Retinal pigment epithelial cell (primary cell): ENCODE measurements around the gene ANO4.

Experiments used
- DNase-seq: peaks from one replicate; pipeline ENCODE4 v3.0.0-alpha.2; 2010; ENCODE audit warnings: low read depth
- H3K4me3 ChIP-seq: 2 replicates; pipeline ENCODE4 v1.5.1; 2011; ENCODE audit warnings: mild to moderate bottlenecking, low read length, control low read depth, moderate library complexity
- TF ChIP-seq, protein P1 (sequence below): conservative IDR thresholded peaks from 2 replicates; pipeline ENCODE4 v1.5.1; 2011; ENCODE audit warnings: low read depth, low read length, control low read depth, inconsistent platforms

Gene ANO4

DNA sequence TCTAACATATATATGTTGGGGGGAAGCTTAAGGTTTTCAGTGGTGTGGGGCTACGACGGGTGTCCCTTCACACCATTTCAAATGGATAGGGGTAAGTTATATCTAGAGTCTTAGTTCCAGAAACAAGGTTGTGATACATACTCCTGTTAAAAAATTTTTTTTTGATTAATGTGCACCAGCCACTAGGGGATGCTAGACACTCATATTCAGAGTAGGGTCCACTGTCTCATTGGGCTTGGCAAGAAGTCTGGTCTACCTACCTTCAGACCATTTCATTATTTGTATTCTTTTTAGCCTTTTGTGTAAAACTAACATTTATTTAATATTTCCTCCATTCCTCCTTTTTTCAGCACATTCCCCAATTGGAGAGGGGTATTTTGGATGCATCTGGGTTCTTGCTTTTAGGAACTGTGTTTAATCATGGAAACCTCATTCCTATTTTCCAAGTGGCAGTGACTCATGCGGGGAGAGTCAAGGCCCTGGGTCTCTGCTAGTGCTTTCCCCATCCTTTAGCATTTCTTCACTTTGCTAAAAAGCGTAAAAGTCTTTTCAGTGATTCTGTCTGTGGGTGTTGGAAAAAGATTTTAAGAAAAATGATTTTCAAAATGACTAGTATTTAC is 33.4 kb downstream of the ANO4 start:
- TF ChIP-seq, protein P1, sequence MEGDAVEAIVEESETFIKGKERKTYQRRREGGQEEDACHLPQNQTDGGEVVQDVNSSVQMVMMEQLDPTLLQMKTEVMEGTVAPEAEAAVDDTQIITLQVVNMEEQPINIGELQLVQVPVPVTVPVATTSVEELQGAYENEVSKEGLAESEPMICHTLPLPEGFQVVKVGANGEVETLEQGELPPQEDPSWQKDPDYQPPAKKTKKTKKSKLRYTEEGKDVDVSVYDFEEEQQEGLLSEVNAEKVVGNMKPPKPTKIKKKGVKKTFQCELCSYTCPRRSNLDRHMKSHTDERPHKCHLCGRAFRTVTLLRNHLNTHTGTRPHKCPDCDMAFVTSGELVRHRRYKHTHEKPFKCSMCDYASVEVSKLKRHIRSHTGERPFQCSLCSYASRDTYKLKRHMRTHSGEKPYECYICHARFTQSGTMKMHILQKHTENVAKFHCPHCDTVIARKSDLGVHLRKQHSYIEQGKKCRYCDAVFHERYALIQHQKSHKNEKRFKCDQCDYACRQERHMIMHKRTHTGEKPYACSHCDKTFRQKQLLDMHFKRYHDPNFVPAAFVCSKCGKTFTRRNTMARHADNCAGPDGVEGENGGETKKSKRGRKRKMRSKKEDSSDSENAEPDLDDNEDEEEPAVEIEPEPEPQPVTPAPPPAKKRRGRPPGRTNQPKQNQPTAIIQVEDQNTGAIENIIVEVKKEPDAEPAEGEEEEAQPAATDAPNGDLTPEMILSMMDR, result peak; percentile 87
- H3K4me3 ChIP-seq, result no peak overlapping the region
- peak; percentile 8 for DNase-seq

DNA sequence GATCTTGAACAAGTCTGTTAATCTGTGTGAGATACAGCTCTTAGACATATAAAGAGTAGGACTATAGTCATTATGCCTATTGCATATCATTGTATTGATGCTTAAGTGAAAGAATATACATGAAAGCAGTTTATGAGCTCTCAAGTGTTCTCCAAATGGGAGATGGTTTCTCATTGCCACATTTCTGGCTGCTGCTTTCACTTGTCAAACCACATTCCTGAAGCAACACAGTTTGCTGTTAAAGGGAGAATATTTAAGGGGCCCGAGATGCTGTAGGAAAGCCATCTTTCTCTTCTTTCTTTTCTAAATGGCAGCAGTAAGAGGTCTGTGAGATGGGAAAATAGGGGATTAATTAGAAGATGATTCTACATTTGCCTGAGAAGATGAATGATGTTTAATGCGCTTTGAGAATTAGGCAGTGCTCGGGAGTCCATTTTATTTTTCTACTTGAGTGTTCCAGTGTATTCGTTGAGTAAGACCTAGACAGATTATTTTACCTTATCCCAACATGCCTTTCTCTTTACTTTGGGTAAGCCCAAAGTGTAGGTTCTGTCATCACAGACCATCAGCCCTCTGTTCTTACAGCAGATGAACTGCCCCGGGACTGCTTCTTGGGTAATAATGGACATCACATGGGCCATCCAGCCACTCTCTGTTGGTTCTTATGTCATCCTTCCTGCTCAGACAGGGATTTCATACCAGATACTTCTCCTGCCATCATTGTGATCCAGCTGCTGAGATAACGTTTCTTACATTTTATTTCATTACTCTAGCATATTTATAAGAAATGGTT is 35.6 kb downstream of the ANO4 start:
- TF ChIP-seq, protein P1, result no peak
- no peak for DNase-seq
- no peak overlapping the region for H3K4me3 ChIP-seq

DNA sequence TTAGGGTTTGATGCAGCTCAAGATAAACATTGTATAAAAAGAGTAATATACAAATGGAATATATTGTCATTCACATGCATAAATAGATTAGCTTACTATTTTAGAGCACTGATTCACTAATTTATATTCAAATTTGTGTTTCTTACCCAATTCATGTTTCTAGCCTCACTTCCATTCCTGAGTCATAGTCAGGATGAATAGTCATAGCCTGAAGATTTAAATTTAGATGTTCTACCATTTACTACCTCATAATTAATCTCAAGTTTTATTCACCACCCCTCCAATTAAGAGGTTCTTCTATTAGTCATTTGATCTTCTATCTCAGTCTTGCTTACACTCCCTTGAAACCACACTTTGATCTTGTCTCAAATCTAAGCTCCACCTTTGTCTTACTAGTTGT is 38.7 kb downstream of the ANO4 start:
- DNase-seq, result no peak
- TF ChIP-seq, protein P1, result no peak
- no peak overlapping the region for H3K4me3 ChIP-seq

DNA sequence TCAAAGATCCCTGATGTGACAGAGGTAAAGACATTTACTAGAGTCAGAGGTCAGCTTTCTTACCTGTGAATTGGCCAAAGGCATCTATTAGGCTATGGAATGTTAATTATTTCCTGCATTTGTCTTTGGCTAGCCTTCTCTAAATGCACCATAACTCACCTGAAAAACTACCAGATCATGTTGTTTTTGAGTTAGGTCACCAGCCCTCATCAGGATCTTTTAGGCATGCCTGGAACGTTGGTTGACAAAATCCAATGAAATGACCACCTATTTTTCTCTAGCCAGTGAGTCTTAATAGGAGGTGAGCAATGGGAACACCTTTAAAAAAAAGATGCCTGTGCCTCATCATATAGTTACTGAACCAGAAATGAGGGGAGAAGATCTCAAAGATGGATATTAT is 46.2 kb downstream of the ANO4 start:
- DNase-seq, result no peak
- TF ChIP-seq, protein P1, result no peak
- H3K4me3 ChIP-seq, result no peak overlapping the region

DNA sequence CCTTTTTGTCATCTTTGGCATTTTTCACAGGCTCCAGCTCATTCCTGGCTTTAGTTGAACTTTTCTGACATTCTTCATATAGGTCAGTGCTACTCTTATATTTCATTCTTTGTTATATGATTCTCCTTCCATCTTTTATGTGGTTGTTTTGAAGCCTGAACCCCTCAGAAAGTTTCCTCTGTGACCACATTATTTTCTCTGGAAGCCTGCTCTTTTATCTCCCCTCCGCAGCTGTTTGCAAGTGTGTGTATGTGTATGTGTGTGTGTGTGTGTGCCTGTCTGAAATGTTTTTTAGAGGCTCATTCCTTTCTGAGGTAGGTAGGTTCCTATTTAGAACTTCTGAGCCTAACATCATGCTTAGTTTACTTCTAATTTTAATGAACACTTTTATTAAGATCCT is 47.6 kb downstream of the ANO4 start:
- no peak overlapping the region for H3K4me3 ChIP-seq
- TF ChIP-seq, protein P1, result no peak
- no peak for DNase-seq

DNA sequence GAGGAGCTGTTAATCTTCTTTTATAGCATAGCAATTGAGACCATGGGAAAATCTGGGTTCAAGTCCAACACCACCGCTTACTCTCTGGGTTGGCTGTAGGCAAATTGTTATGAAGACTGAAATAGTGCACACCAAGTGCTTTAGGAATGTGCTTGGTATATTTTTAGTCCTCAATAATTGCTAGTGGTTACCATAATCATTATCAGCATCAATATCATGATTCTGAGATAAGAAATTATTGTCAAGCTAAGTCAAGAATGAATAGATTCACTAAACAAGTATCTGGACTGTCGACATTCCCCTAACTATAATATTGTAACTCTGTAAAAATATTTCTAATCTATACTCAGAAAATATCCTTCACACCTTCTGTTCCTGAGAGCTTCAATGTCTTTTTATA is 48.5 kb downstream of the ANO4 start:
- TF ChIP-seq, protein P1, result no peak
- DNase-seq, result no peak
- no peak overlapping the region for H3K4me3 ChIP-seq

DNA sequence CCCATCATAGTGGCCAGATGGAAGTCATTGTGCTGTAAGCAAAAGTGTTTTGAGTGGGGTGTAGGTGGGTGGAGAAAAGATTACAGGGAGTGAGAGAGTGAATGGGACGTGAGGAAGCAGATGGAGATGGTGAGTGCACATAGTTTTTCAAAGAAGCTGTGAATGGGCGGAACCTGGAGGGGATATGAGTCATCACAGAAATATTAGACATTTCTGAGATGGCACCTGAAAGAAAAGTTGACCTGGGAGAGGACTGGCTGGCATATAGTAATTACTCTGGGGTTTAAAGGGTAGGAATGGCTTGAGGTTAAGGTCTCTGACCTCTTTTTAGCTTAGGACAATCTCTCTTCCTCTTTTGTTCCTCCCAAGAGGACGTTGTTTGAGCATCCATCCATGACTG is 50.5 kb downstream of the ANO4 start:
- H3K4me3 ChIP-seq, result no peak overlapping the region
- TF ChIP-seq, protein P1, result no peak
- no peak for DNase-seq
